HepG2 (cell line): Measurements from ENCODE around the gene MMP25. TPM values are rescaled to one million over a fixed set of nuclear protein-coding genes. Genes with fewer than 3 reads are reported as not detected.

Source experiments
- ATAC-seq: fragments of 200-7000 bp; cut with Tn5 transposase; 3 replicates; pipeline ENCODE4 v1.9.1; 2020; ENCODE audit warnings: mild to moderate bottlenecking, moderate library complexity
- BruUV-seq: library from RNA; stranded (reverse); fragments of 400-500 nt; replicated peaks from 2 replicates; lab custom pipeline; 2021; lab: Mats Ljungman, UMichigan
- CTCF ChIA-PET: fragments of 300-600 bp; formaldehyde crosslinking; extraction: SDS; loops from one replicate; lab custom pipeline; 2021; ENCODE audit warnings: low total read pairs, inconsistent platforms, low intra/inter-chr PET ratio; lab: Yijun Ruan, JAX
- POLR2A ChIA-PET: fragments of 350-600 bp; sonication (Branson Sonifier 250); formaldehyde crosslinking; loops from one replicate; lab custom pipeline; 2020; ENCODE audit warnings: antibody characterized with exemption, inconsistent platforms; lab: Yijun Ruan, JAX
- DNase-seq: peaks from one replicate; pipeline ENCODE4 v3.0.0-alpha.2; 2015; ENCODE audit warnings: low spot score
- FAIRE-seq: peaks from 3 replicates; lab custom pipeline; 2011; peaks lifted over from hg19 to GRCh38; lab: Jason Lieb, UNC
- H2AFZ ChIP-seq: one replicate; pipeline ENCODE4 v1.6.1; 2011; ENCODE audit warnings: low read length, inconsistent platforms
- H3K27ac ChIP-seq: fragments of 300-600 bp; 3 replicates; pipeline ENCODE4 v1.8.0; 2011; ENCODE audit warnings: mixed run types, mild to moderate bottlenecking, mixed read lengths, low read length, inconsistent platforms; ENCODE audit not compliant: insufficient read depth; ENCODE audit errors: extremely low read length
- H3K27me3 ChIP-seq, 2 experiments: fragments of 200-600 bp in 1 of 2; 2 replicates in 1 of 2; 3 replicates in 1 of 2; pipeline versions ENCODE4 v1.6.0 to v1.8.0; 2011; ENCODE audit warnings: low read length in 2 of 2, mild to moderate bottlenecking in 2 of 2, moderate library complexity in 2 of 2, inconsistent platforms in 1 of 2; ENCODE audit not compliant: insufficient read depth in 2 of 2, control insufficient read depth in 1 of 2
- H3K36me3 ChIP-seq, 2 experiments: fragments of 200-600 bp in 1 of 2; replicated peaks in 1 of 2; 2 replicates in 1 of 2; 3 replicates in 1 of 2; pipeline versions ENCODE4 v1.5.1 to v1.8.0; 2011; ENCODE audit warnings: low read length in 2 of 2, inconsistent platforms in 1 of 2; ENCODE audit not compliant: insufficient read depth in 2 of 2, control insufficient read depth in 1 of 2
- H3K4me1 ChIP-seq: 2 replicates; pipeline ENCODE4 v1.5.1; 2012; ENCODE audit warnings: low read length, inconsistent platforms; ENCODE audit not compliant: insufficient read depth
- H3K4me2 ChIP-seq: 2 replicates; pipeline ENCODE4 v1.6.0; 2011; ENCODE audit warnings: low read depth, low read length, inconsistent platforms
- H3K4me3 ChIP-seq, 3 experiments: fragments of 200-600 bp in 1 of 3; sonication (generic), shearing (Covaris generic) in 1 of 3; replicated peaks in 1 of 3; 2 replicates each; pipeline ENCODE4 v1.5.1; 2011 to 2016; ENCODE audit warnings: low read length in 3 of 3, inconsistent platforms in 2 of 3, low read depth in 2 of 3, mild to moderate bottlenecking in 2 of 3, control low read depth in 1 of 3, mixed read lengths in 1 of 3; ENCODE audit not compliant: insufficient read depth in 1 of 3
- H3K79me2 ChIP-seq: one replicate; pipeline ENCODE4 v1.6.1; 2011; ENCODE audit warnings: low read length, inconsistent platforms; ENCODE audit not compliant: insufficient read depth
- H3K9ac ChIP-seq: 2 replicates; pipeline ENCODE4 v1.6.0; 2011; ENCODE audit warnings: mild to moderate bottlenecking, low read depth, low read length, inconsistent platforms; ENCODE audit not compliant: insufficient read depth
- H3K9me3 ChIP-seq: 2 replicates; pipeline ENCODE4 v1.5.1; 2012; ENCODE audit warnings: mild to moderate bottlenecking, low read length
- H4K20me1 ChIP-seq: 2 replicates; pipeline ENCODE4 v1.6.0; 2011; ENCODE audit warnings: inconsistent platforms, mild to moderate bottlenecking, low read length, moderate library complexity; ENCODE audit not compliant: insufficient read depth
- AGO2 ChIP-seq: fragments of 200-400 bp; formaldehyde crosslinking; optimal IDR thresholded peaks from 2 replicates; pipeline ENCODE3; 2017; ENCODE audit warnings: mild to moderate bottlenecking, low read depth, low read length, moderate library complexity
- ARNT ChIP-seq: fragments of 450-650 bp; IDR thresholded peaks from 2 replicates; pipeline ENCODE4 v1.6.1; 2017
- ATF1 ChIP-seq: IDR thresholded peaks from 2 replicates; pipeline ENCODE4 v1.6.1; 2016; ENCODE audit warnings: mild to moderate bottlenecking, control low read depth
- HNRNPLL ChIP-seq: fragments of 200-400 bp; formaldehyde crosslinking; IDR thresholded peaks from 2 replicates; pipeline ENCODE4 v1.6.1; 2017; ENCODE audit warnings: mild to moderate bottlenecking, low read depth, low read length; ENCODE audit not compliant: poor library complexity, severe bottlenecking
- JUND ChIP-seq: sonication (generic); formaldehyde crosslinking; IDR thresholded peaks from 2 replicates; pipeline ENCODE4 v1.8.0; 2022; ENCODE audit warnings: mild to moderate bottlenecking, missing genetic modification reagents
- NFE2L1 ChIP-seq: sonication (generic); formaldehyde crosslinking; IDR thresholded peaks from 2 replicates; pipeline ENCODE4 v1.4.0; 2020; ENCODE audit warnings: missing genetic modification reagents, mild to moderate bottlenecking, borderline replicate concordance
- SP140L ChIP-seq: sonication (generic); formaldehyde crosslinking; IDR thresholded peaks from 2 replicates; pipeline ENCODE4 v1.4.0; 2020; ENCODE audit warnings: missing genetic modification reagents, borderline replicate concordance
- ZBTB33 ChIP-seq: sonication (generic); formaldehyde crosslinking; IDR thresholded peaks from 2 replicates; pipeline ENCODE4 v1.4.0; 2020; ENCODE audit warnings: missing genetic modification reagents
- ZBTB7A ChIP-seq: sonication (generic); formaldehyde crosslinking; IDR thresholded peaks from 2 replicates; pipeline ENCODE4 v1.8.0; 2022; ENCODE audit warnings: mild to moderate bottlenecking, missing genetic modification reagents
- ZFP90 ChIP-seq: sonication (generic); formaldehyde crosslinking; IDR thresholded peaks from 2 replicates; pipeline ENCODE4 v1.8.0; 2022; ENCODE audit warnings: missing genetic modification reagents, mild to moderate bottlenecking, inconsistent platforms, borderline replicate concordance
- ZNF264 ChIP-seq: sonication (generic); formaldehyde crosslinking; IDR thresholded peaks from 2 replicates; pipeline ENCODE4 v1.4.0; 2020; ENCODE audit warnings: missing genetic modification reagents
- ZNF296 ChIP-seq: sonication (generic); formaldehyde crosslinking; conservative IDR thresholded peaks from 2 replicates; pipeline ENCODE4 v1.5.0; 2020; ENCODE audit warnings: mild to moderate bottlenecking, missing genetic modification reagents
- WGBS: methylation state at CpG from one replicate; pipeline ENCODE4 v1.1.6; 2017; ENCODE audit warnings: low lambda C conversion rate; 5-methylcytosine and 5-hydroxymethylcytosine counted together
- in situ Hi-C: cut with HindIII; loops from 2 replicates; pipeline ENCODE4 v1.10.0; 2017; ENCODE audit warnings: low pct_unique_long_range_greater_than_20kb; ENCODE audit not compliant: extremely low pct_ligation_motif_present
- intact Hi-C: fragments of 100-400 bp; cut with micrococcal nuclease; formaldehyde crosslinking; loops from one replicate; pipeline ENCODE4 v1.10.0; 2022; ENCODE audit not compliant: unreplicated experiment
- polyA plus RNA-seq, 8 experiments: library from polyadenylated mRNA; depleted of rRNA in 3 of 8; stranded (reverse) in 7 of 8; unstranded in 1 of 8; fragments of >200 nt; fragmentation: Illumina TruSeq in 4 of 8; extraction: Trizol in 4 of 8; gene quantifications; 2 replicates each; pipeline versions ENCODE4 v1.2.1 to v1.2.3, GENCODE V29; 2011 to 2016; ENCODE audit warnings: low read depth in 4 of 8, missing spikeins in 1 of 8, mixed read lengths in 1 of 8; ENCODE audit not compliant: insufficient read depth in 1 of 8
- total RNA-seq, 5 experiments: library from RNA; depleted of rRNA; stranded (reverse); fragments of >200 nt; fragmentation: Illumina TruSeq; extraction: Trizol; gene quantifications; 2 replicates each; pipeline ENCODE4 v1.2.3, GENCODE V29; 2016; ENCODE audit warnings: low read depth in 1 of 5
- TF ChIP-seq, protein P1 (sequence below): sonication (generic); formaldehyde crosslinking; IDR thresholded peaks from 2 replicates; pipeline ENCODE4 v1.5.0; 2020; ENCODE audit warnings: mild to moderate bottlenecking, missing genetic modification reagents, borderline replicate concordance

Gene MMP25
- total and polyA plus RNA-seq, 2 of the 13 experiments (the other 11 are each of a cell fraction or from before 2014, with no cell fraction given) = 0.04 to 0.08 TPM

DNA sequence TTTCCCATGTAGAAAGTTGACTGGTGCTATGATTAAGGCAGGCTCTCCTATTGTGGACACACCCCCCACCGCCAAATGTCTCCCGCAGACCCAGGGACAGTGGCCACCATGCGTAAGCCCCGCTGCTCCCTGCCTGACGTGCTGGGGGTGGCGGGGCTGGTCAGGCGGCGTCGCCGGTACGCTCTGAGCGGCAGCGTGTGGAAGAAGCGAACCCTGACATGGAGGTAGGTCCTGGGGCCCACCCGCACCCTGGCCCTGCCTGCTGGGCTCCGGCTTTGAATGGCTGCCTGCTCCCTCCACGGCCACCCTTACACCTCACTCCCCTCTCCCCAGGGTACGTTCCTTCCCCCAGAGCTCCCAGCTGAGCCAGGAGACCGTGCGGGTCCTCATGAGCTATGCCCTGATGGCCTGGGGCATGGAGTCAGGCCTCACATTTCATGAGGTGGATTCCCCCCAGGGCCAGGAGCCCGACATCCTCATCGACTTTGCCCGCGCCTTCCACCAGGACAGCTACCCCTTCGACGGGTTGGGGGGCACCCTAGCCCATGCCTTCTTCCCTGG, 3.6 kb downstream of the MMP25 start:
- no peak overlapping the region for H3K4me3 ChIP-seq
- FAIRE-seq = no peak
- H3K9me3 ChIP-seq = no peaks in the 10 kb centered on the region
- BruUV-seq = no TSS peak
- H3K4me1 ChIP-seq = peaks cover 9% of the 10 kb centered on the region
- ChIA-PET CTCF (no interaction called here), POLR2A (interaction anchor here (1.4 kb wide), 1 partner anchor 9 kb away, joined by 3 read pairs; no protein-coding TSS in a partner anchor)
- DNase-seq = no peak
- no peak overlapping the region for H3K27ac ChIP-seq
- peaks cover 10 to 58% of the 10 kb centered on the region in 2 experiments for H3K27me3 ChIP-seq
- no peaks in the 10 kb centered on the region for H3K36me3 ChIP-seq
- intact Hi-C loops (no loop called here), in situ Hi-C loops (no loop called here)
- no peak for ATAC-seq
- H3K9ac ChIP-seq = no peak overlapping the region
- no peak overlapping the region for H3K4me2 ChIP-seq
- 59% methylated on average over 12 of the region's 26 CpGs for WGBS
- no peak overlapping the region for H2AFZ ChIP-seq
- no peaks in the 10 kb centered on the region for H4K20me1 ChIP-seq
- no peaks in the 10 kb centered on the region for H3K79me2 ChIP-seq
- no peak for TF ChIP-seq ZNF296 (CRISPR knock-in tag)
- peak; percentile 19 for TF ChIP-seq AGO2
- no peak for TF ChIP-seq ZBTB7A
- TF ChIP-seq ZBTB33 = peak; percentile 9; the same call in 1 of the 2 replicates

- H3K27me3 ChIP-seq = peaks cover 10 to 55% of the 10 kb centered on the region in 2 experiments
- H2AFZ ChIP-seq = no peak overlapping the region
- no peak for ATAC-seq
- ChIA-PET CTCF (no interaction called here), POLR2A (interaction anchor here (1.4 kb wide), 1 partner anchor 9 kb away, joined by 3 read pairs; no protein-coding TSS in a partner anchor)
- DNase-seq = no peak
- H3K79me2 ChIP-seq = no peaks in the 10 kb centered on the region
- no peaks in the 10 kb centered on the region for H3K36me3 ChIP-seq
- H3K27ac ChIP-seq = no peak overlapping the region
- no TSS peak for BruUV-seq
- 19% methylated on average over 5 of the region's 5 CpGs for WGBS
- intact Hi-C loops = no loop called here
- H3K4me2 ChIP-seq = no peak overlapping the region
- peaks cover 5% of the 10 kb centered on the region; the same call in 1 of the 2 replicates for H3K4me1 ChIP-seq
- in situ Hi-C loops = no loop called here
- H4K20me1 ChIP-seq = no peaks in the 10 kb centered on the region
- no peak overlapping the region for H3K4me3 ChIP-seq
- no peak for FAIRE-seq
- H3K9me3 ChIP-seq = no peaks in the 10 kb centered on the region
- H3K9ac ChIP-seq = no peak overlapping the region
- TF ChIP-seq ZFP90 (no peak), ARNT (no peak), SP140L (no peak), JUND (no peak), NFE2L1 (CRISPR knock-in tag) (no peak), ZNF264 (no peak), ATF1 (CRISPR knock-in tag) (no peak), HNRNPLL (no peak)
- TF ChIP-seq, protein P1, sequence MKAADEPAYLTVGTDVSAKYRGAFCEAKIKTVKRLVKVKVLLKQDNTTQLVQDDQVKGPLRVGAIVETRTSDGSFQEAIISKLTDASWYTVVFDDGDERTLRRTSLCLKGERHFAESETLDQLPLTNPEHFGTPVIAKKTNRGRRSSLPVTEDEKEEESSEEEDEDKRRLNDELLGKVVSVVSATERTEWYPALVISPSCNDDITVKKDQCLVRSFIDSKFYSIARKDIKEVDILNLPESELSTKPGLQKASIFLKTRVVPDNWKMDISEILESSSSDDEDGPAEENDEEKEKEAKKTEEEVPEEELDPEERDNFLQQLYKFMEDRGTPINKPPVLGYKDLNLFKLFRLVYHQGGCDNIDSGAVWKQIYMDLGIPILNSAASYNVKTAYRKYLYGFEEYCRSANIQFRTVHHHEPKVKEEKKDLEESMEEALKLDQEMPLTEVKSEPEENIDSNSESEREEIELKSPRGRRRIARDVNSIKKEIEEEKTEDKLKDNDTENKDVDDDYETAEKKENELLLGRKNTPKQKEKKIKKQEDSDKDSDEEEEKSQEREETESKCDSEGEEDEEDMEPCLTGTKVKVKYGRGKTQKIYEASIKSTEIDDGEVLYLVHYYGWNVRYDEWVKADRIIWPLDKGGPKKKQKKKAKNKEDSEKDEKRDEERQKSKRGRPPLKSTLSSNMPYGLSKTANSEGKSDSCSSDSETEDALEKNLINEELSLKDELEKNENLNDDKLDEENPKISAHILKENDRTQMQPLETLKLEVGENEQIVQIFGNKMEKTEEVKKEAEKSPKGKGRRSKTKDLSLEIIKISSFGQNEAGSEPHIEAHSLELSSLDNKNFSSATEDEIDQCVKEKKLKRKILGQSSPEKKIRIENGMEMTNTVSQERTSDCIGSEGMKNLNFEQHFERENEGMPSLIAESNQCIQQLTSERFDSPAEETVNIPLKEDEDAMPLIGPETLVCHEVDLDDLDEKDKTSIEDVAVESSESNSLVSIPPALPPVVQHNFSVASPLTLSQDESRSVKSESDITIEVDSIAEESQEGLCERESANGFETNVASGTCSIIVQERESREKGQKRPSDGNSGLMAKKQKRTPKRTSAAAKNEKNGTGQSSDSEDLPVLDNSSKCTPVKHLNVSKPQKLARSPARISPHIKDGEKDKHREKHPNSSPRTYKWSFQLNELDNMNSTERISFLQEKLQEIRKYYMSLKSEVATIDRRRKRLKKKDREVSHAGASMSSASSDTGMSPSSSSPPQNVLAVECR = no peak
Measured at GRCh38 chr16:3050487-3050886, 4.1 kb downstream of the MMP25 start.
